Liver (tissue), 3 donors: ENCODE measurements around the gene SPTBN1.

ENCODE experiments used
- CTCF ChIP-seq: fragments of 150-350 bp; IDR thresholded peaks from 2 replicates; pipeline ENCODE4 v1.5.1; 2017; ENCODE audit warnings: improper control_type of control experiment, low read depth, low read length; ENCODE audit not compliant: missing input control
- FOXA1 ChIP-seq: IDR thresholded peaks from 2 replicates; pipeline ENCODE4 v1.6.1; 2016; ENCODE audit warnings: antibody characterized with exemption
- SP1 ChIP-seq: IDR thresholded peaks from 2 replicates; pipeline ENCODE4 v1.6.1; 2018; ENCODE audit warnings: antibody characterized with exemption, mild to moderate bottlenecking
- donor health status: healthy.
- donor health status: healthy.

- TF ChIP-seq SP1, result no peak
- TF ChIP-seq CTCF, result no peak
- TF ChIP-seq FOXA1, result no peak
Measured at GRCh38 chr2:54656863-54657262, 200.7 kb downstream of the SPTBN1 start.
